Measurements from ENCODE around the gene MCL1.
"Not testable (repeated sequence)": the region's sequence is repeated elsewhere in the genome, so short reads cannot be mapped to it uniquely, and the experiment has no call there.

Gene MCL1

DNA sequence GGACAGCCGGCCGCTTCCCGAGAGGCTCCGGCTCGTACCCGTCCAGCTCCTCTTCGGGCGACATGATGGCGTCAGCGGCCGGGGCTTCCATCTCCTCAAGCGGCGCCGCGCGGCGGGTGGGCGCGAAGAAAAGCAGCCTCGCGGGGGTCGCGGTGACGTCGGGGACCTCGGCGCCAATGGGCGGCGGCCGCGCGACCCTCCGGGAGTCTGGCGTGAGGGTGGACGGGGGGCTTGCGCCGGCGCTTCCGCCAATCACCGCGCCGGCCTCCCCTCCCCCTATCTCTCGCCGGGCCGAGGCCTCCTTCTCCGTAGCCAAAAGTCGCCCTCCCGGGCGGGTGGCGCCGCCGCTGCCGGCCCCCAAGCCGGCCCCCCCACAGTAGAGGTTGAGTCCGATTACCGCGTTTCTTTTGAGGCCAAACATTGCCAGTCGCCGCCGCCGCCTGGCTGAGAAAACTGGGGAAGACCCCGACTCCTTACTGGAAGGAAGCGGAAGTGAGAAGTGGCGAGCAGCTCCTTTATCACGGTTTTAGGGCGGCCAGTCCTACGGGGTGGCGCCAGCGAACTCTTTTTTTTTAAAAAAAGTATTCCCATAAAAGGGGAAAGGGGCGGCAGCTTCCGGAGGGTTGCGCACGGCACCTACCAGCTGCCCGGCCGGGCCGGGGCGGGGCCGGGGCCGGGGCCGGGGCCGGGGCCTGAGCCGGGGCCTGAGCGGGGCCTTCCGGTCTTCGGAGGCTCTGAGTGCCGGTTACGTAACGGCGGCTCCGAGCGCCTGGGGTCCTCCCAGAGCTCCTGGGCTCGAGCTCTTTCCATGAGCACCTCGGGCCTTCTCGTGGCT is at the start of gene MCL1:
Gene MCL1 (minus strand): TSS at position 501 of the 835 bp plus-strand sequence. CDS start 80 bp downstream, at position 421.
- peak; percentile 95 for DNase-seq

DNA sequence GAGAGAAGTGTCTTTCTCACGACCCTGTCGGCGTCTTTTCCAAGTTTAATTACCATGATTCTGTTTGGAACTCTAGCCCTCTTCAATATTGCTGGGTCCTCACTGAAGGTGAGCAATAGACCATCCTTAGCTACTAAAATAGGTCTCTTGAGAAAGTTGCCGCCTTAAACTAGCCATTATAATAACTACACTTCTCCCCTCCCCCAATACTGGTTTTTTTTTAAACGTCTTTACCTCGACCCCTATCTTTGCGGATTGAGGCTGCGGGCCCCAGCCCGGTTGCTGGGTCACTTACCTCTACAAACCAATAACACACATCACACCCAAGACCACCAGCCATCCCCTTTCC is 49.3 kb upstream of the MCL1 start:
- DNase-seq: no peak

DNA sequence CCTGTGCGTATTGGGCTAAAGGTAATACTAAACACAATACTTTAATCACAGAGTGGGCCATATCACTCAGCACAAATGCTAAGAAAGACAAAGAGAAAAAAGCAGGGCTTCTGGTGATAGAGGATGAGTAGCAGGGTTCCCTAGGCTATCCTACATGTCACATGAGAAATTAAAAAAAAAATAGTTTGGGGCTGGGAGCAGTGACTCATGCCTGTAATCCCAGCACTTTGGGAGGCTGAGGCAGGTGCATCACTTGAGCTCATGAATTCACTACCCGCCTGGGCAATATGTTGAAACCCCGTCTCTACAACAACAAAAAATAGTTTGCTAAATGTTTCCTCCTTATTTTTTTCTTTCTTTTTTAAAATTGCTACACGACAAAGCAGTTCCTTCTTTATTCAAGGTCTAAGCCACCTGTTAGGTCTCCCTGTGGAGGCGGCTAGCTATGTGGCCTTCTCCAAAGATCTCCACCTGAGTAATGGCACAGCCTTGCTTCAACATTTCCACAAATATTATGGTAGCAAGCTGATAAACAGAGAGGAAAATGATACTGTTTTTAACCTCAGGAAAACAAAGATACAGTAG is 48.5 kb upstream of the MCL1 start:
- no peak for DNase-seq

DNA sequence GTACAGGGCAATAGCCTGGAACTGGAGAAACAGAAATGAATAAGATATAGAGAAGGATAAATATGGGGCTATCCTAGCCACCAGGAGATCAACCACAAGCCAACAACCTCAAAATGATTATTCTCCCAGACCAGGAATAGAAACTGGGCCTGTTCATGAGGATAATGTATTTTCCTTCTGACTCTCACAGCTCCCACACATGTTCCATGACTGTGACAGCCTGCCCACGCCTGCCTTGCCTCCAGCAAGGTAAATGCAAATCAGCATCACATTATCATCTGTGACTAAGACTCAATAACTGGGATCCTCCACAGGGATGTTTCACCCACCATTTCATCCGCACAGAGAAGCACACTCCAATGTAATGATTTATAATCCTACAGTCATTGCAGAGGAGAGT is 46.7 kb upstream of the MCL1 start:
- no peak for DNase-seq

DNA sequence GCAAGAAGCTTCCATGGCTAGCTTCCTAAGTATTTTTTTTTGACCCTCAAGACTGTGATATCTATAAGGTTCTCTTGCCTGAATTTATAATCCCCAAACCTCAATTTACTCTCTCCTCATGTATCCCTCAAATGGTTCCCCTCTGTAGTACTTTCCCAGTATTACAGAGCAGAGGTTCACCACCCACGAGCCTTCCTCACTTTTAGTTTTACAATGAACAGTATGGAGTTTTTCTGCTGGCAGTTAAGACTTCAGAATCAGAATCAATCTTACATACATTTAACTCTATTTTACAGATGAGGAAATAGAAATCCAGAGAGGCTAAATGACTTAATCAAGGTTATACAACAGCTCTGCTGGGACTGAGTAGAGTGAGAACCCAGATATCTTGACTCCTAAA is 45.1 kb upstream of the MCL1 start:
- not testable (repeated sequence) for DNase-seq

DNA sequence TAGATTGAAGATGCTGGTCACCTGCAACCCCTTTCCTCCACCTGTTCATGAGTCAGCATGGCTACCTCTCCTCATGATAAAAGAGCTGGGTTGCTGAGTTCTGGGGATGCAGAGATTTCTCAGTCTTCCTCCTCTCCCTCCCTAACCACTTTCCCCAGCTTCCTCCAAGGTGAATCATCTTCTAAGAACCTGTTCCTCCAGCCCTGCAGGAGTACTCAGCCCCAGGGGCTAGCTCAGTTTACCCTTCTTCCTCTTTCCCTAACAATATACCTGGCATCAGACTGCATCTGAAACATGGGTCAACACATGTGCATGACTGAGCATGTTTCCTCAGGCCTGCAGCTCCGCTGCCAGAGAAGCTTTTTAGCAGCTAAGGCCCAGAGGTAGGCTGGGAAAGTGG is 44.7 kb upstream of the MCL1 start:
- not testable (repeated sequence) for DNase-seq

DNA sequence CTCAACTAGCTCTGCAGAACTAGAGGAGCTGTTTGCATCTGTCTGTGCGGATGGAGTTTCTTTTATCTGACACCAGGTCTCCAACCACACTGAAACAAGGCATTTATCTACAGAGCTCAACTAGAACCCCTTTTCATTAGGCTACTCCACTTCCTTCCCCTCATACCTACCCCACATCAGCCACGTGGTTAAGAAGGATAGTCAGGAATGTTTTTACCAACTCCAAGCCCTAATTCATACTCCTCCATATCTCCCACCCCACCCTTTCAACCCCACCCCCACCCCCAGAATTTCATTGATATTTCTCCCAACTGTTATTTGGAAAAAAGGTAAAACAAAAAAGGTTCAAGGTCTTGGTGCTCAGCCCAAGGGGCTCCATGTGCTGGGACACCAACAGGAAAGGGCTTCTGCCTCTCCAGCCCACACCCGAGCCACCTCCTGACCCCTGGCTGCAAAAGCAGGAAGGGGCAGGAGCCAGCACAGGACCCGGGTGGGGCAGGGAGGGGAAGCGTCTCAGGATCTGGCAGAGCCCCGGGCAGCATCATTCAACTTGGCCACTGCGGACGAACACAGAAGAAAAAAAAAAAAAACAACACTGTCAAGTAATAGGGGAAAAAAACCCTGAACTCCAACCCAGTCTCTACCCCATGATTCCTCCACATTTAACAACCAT is 43.0 kb upstream of the MCL1 start:
- no peak for DNase-seq

DNA sequence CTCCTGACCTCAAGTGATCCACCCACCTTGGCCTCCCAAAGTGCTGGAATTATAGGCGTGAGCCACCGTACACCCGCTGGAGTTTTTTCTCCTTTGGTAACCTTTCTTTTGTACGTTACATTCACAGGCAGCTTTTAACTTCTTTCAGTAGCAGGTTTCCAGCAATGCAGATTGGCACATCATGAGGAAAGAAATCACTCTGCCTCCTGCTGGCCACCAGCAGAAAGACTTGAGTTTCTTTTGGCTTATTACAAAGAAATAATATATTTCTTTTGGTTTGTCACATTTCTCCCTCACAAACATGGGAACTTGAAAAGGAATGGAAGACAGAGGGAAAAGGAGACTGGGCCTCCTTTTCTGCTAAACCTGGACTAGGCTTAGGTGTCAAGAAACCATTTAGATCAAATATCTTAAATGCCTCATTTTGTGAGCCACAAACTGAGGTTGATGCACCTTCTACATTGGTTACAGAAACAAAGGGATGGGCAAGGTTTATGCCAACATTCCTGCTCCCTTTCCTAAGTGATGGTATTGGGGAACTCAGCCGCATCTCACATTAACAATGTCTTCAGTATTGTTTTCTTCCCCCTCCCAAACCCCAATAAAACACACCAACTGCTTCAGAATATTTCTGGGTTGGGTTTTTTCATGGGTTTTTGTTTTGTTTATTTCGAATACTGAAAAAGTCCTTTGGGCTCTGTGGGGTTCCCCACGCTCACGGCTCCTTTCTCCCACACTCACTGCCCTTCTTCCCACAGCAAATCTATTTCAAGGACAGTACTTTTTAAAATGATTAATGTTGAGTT is 42.3 kb upstream of the MCL1 start:
- DNase-seq: peak; percentile 66 to 75

DNA sequence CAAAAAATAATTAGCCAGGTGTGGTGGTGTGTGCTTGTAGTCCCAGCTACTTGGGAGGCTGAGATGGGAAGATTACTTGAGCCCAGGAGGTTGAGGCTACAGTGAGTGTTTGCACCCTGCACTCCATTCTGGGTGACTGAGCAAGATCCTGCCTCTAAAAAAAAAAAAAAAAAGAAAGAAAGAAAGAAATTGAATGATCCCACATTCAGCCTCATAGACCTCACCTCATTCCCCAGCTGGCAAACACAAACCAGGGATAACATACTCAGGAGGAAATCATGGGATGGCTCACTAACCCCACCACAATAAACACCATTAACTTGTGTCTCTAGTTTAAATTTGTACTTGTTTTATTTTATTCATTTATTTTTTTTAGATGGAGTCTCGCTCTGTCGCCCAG is 41.5 kb upstream of the MCL1 start:
- DNase-seq: no peak

DNA sequence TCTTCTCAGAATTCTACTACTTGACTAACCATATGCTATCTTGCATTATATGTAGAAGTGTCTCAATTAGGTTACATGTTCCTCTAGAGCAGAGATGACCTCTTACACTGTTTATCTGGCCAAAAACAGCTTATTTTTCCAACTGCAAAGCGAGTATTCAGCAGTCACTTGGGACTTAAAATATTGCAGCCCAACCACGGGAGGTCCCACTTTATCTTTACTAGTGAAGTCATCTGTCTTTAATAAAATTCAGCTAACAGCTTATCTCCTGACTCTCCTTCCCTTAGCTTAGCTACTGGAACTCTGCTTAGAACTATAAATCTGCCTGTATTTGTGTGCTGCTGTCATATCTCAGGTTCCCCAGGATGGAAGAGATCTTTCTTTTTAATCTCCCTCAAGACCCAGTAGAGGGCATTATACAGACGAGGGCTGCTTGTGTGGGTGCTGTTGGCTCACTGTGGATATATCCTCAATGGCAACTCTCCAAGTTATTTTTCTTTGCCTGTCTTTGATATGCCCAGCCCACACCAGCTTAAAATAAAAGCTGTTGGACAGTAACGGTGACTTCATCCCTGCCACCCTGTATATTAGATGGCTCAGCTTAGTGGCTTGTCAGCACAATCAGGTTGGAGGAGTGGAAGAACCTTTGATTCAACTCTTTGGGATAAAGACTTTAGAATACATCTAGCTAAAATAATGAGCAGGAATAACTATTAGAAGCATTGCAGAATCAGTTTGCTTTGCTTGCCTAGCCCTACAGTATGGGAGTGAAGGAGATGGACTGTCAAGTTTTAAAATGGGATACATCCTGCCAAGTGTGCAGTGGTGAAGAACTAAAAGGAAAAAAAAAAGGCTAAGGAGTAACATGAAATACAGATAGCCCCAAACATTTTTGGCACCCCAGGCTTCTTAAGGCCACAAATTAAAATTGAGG is 40.4 kb upstream of the MCL1 start:
- peak in 1 of 2 donors; percentile 40 for DNase-seq

DNA sequence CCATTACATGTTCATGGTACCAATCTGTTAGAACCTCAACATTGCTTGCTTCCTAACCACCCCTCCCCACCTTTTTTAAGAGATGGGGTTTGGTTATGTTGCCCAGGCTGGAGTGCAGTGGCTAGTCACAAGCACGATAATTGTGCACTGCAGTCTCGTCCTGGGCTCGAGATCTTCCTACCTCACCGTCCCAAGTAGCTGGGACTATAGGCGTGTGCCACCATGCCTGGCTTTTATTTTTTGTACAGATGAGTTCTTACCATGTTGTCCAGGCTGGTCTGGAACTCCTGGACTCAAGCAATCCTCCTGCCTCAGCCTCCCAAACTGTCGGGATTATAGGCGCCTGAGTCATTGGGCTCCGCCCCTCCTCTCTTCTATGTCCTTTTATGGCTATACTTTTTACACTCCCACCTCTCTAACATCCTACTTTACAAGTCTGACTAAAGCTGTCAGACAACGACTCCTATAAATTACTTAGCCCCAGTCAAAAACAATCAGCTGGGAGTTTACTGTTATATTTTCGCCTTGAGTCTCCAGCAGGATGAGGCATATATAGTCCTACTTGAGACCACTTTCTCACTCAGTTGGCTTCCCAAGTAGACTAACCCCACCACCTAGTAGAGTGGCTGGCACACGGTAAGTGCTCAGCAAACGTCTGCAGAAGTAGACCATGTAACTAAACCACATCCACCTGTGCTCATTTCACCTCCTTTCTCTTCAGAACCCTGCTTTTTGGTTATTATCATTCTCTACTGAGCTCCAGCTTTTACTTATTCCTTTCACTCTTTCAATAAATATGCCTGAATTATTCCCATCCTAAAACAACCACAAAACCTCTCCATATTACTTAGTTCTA is 36.2 kb upstream of the MCL1 start:
- DNase-seq: no peak

DNA sequence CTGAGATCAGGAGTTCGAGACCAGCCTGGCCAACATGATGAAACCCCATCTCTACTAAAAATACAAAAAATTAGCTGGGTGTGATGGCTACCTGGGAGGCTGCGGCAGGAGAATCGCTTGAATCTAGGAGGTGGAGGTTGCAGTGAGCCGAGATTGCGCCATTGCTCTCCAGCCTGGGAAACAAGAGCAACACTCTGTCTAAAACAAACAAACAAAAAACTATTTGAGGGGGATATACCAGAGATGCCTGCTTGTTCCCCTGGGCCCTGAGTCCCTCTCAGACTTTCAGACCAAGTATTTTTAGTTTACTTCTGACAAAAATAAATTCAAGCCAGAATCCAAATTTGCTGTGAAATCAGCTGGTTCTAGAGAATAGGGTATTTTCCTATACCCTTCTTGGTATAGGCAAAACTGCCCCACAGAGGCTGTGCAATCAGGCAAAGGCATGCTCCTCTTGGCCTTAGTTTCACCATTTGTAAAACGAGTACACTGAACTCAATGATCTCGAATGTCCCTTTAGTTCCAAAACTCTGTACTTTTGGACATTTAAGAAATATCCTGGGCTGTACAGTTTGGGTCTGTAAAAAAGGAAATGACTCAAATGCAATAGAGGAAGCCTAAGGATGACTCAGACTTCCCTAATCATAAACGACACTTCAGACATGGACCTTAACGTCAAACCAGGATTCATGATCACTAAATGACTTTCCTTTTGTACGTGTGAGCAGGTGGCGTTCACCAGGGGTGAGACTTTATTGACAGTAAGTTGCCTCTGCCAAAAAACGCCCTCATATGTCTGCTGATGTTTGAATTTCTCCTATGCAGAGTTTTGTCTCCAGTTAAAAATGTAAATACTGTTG is 33.9 kb upstream of the MCL1 start:
- peak; percentile 65 to 66 for DNase-seq

DNA sequence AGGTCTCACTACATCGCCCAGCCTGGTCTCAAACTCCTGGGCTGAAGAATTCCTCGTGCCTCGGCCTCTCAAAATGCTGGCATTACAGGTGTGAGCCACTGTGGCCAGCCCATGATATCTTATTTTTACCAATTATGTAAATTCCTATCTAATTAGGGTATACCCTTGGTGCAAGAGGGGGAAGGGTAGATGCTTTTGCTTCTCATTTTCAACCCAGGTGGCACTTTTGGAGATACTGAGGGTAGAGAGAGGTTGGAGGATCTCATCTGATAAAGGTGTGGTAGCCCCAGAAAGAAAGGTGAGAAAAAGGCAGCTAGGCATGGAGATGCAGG is 32.6 kb upstream of the MCL1 start:
- no peak for DNase-seq

DNA sequence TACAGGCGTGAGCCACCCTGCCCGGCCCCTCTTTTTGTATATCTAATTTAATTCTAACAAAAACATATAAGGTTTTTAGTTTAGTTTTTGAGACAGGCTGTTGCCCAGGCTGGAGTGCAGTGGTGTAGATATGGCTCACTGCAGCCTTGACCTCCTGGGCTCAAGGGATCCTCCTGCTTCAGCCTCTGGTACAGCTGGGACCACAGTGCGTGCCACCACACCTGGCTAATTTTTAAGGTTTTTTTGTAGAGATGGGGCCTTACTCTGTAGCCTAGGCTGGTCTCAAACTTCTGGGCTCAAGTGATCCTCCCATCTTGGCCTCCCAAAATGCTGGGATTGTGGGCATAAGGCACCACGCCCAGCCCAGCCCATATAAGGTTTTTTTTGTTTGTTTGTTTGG is 31.2 kb upstream of the MCL1 start:
- DNase-seq: no peak

DNA sequence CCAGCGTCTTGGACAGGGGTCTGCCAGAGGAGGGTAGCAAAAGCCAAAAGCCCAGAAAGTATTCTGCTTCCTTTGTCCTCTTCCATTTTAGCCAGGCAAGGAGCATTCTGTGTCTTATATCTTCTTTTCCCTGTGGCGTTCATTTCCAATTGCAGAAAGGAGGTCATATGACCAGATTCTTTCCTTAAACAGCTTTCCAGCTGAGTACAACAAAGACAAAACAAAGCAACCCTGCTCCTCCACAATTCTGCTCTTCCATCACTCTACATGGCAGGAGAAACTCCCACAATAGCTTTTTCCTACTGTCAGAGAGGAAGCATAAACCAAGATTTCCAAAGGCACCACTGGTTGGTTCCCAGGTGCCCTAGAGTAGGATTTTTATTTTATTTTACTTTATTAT is 30.3 kb upstream of the MCL1 start:
- DNase-seq: no peak

DNA sequence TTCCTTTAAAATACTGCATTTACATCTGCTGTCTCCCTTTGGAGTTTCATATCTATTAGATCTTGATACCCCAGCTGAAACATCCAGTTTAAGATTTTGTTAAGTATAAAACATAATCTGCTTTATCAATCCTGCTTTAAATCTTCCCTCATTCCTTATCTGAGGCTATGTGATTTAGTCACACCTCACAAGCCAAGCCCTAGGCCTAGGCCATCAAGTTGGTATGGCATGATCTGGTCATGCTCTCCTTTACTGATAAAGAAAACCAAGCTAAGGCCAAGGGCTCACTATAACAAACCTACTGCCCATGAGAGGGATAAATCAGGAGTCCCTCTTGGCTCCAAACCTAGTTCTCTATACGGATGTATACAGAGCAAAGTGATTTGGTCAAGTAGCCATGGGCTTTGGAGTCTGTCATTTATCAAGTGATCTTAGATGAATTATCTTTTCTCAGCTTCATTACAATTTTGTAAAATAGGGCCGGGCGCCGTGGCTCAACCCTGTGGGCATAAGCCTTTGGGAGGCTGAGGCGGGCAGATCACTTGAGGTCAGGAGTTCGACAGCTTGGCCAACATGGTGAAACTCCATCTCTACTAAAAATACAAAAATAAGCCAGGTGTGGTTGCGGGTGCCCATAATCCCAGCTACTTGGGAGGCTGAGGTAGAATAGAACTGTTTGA is 27.2 kb upstream of the MCL1 start:
- DNase-seq: no peak

DNA sequence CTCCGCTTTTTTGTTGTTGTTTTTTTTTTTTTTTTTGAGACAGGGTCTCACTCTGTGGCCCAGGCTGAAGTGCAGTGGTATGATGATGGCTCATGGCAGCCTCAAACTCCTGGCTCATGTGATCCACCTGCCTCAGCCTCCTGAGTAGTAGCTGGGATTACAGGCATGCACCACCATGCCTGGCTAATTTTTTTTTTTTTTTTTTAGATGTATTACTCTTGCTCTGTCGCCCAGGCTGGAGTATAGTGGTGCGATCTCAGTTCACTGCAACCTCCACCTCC is 26.0 kb upstream of the MCL1 start:
- DNase-seq: not testable (repeated sequence)

DNA sequence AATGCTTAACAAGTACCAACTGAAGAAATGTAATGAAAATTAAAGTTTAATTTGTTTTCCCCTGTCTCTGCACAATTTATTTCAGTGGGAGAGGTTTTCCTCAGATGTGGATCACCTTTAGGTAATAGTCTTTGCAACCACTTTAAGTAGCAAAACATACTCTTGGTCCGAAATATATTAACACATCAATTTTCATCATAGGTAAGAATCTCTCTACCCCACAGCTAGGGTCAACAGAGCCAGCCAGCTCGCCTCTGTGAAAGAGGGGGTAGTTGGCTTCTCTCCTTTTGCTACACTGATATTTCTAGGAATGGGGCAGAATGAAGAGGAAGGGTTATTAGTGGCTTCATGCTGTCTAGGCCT is 24.8 kb upstream of the MCL1 start:
- DNase-seq: no peak

DNA sequence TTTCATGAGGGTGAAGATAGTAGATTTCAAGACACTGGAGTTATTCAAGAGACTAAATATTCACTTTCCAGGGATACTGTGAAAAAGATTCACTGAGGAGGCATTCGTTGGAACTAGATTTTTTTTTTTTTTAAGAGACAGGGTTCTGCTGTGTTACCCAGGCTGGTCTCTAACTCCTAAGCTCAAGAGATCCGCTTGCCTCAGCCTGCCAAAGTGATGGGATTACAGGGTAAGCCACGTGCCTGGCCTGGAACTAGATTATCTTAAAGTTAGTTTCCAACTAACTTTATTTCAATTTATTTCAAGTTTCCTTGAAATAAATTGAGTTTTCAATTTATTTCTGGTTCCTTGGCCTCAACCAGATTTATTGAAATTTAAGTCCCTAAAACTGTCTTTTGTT is 24.3 kb upstream of the MCL1 start:
- no peak for DNase-seq

DNA sequence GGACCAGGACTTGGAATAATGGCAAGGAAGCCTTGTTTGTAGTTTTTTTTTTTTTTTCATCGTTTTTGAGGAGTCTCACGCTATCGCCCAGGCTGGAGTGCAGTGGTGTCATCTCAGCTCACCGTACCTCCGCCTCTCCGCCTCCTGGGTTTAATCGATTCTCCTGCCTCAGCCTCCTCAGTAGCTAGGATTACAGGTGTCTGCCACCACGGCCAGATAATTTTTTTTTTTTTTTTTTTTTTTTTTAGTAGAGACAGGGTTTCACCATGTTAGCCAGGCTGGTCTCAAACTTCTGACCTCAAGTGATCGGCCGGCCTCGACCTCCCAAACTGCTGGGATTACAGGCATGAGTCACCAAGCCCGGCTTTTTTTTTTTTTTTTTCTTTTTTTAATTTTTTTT is 23.0 kb upstream of the MCL1 start:
- DNase-seq: not testable (repeated sequence)

Data from CD4-positive, alpha-beta T cell treated with Interleukin-1 beta for 1 hour (primary cell).